ENCODE measurements around the gene JAKMIP3. TPM values are rescaled to one million over a fixed set of nuclear protein-coding genes. Genes with fewer than 3 reads are reported as not detected.

Gene JAKMIP3
- total and polyA plus RNA-seq, 2 donors (not counting 1 experiment from before 2014, with no cell fraction given): 0.17 to 0.21 TPM

DNA sequence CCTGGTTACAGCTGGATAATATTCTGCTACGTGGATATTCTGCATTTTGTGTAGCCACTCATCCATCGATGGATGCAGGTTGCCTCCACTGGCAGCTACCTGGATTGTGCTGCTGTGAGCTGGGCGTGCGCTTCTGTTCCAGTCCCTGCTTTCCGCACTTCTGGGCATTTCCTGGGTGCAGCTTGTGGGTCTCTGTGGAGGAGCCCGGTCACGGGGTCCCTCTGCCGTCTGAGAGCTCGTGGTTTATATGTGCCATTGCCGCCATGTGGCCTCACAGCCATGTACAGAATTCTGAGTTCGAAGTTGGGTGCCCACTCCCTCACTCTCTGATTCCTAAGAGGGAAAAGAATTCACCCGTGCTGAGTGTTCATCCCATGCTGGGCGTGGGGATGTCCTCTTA, 38.3 kb downstream of the JAKMIP3 start:
- Histone ChIP-seq H3K4me1 (ENCODE audit: control insufficient read depth in 2 of 2, insufficient read depth in 2 of 2, low read length in 2 of 2) (no peaks in the 10 kb centered on the region), H3K27me3 (replicated peaks in 1 of 4; ENCODE audit: control extremely low read depth in 1 of 4, control insufficient read depth in 3 of 4, insufficient read depth in 4 of 4, low read length in 3 of 4) (peaks cover 0 to 5% (median 0%) of the 10 kb centered on the region in 4 experiments), H3K4me3 (ENCODE audit: control extremely low read depth in 1 of 5, extremely low read depth in 1 of 5, insufficient read depth in 1 of 5, low read depth in 2 of 5, low read length in 4 of 5) (no peak overlapping the region), H3K79me2 (ENCODE audit: control insufficient read depth, insufficient read depth, low read length) (no peaks in the 10 kb centered on the region), H3K4me2 (replicated peaks; ENCODE audit: low read depth, low read length, poor library complexity, severe bottlenecking) (no peak overlapping the region), H3K9me3 (ENCODE audit: control extremely low read depth in 1 of 3, control insufficient read depth in 2 of 3, insufficient read depth in 1 of 3, low read length in 2 of 3) (peaks cover 0 to 9% (median 0%) of the 10 kb centered on the region in 3 donors), H3K27ac (ENCODE audit: low read length in 2 of 2) (no peak overlapping the region), H2AFZ (ENCODE audit: insufficient read depth, low read depth, low read length, poor library complexity, severe bottlenecking) (no peak overlapping the region), H3K36me3 (replicated peaks in 1 of 2; ENCODE audit: control extremely low read depth in 1 of 2, control insufficient read depth in 1 of 2, extremely low read depth in 1 of 2, insufficient read depth in 2 of 2, low read length in 1 of 2) (no peaks in the 10 kb centered on the region), H3K9ac (ENCODE audit: low read length) (no peak overlapping the region), H4K20me1 (ENCODE audit: control insufficient read depth, insufficient read depth, low read length, poor library complexity, severe bottlenecking) (no peaks in the 10 kb centered on the region)
- no peaks in the 10 kb centered on the region for H3K9me3 Mint-ChIP-seq (ENCODE audit: insufficient read depth)
- ChIA-PET CTCF (no interaction called here), POLR2A (no interaction called here)
- WGBS (ENCODE audit: insufficient coverage): 88% methylated on average over 12 of the region's 13 CpGs
- ATAC-seq (ENCODE audit: low read depth): no peak
- intact Hi-C loops (cut with micrococcal nuclease): no loop called here
- TF ChIP-seq, protein P1, sequence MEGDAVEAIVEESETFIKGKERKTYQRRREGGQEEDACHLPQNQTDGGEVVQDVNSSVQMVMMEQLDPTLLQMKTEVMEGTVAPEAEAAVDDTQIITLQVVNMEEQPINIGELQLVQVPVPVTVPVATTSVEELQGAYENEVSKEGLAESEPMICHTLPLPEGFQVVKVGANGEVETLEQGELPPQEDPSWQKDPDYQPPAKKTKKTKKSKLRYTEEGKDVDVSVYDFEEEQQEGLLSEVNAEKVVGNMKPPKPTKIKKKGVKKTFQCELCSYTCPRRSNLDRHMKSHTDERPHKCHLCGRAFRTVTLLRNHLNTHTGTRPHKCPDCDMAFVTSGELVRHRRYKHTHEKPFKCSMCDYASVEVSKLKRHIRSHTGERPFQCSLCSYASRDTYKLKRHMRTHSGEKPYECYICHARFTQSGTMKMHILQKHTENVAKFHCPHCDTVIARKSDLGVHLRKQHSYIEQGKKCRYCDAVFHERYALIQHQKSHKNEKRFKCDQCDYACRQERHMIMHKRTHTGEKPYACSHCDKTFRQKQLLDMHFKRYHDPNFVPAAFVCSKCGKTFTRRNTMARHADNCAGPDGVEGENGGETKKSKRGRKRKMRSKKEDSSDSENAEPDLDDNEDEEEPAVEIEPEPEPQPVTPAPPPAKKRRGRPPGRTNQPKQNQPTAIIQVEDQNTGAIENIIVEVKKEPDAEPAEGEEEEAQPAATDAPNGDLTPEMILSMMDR (IDR thresholded peaks at IDR 0.05): no peak
- no peak for TF ChIP-seq EZH2 (IDR thresholded peaks at IDR 0.05; ENCODE audit: borderline replicate concordance, insufficient read depth, low read depth, low read length, poor library complexity, severe bottlenecking)
- no peak overlapping the region for H3K4me3 Mint-ChIP-seq
- DNase-seq: no peak
- peaks cover 14% of the 10 kb centered on the region for H3K27me3 Mint-ChIP-seq
- H3K4me1 Mint-ChIP-seq: no peaks in the 10 kb centered on the region
- no peak overlapping the region for H3K27ac Mint-ChIP-seq

DNA sequence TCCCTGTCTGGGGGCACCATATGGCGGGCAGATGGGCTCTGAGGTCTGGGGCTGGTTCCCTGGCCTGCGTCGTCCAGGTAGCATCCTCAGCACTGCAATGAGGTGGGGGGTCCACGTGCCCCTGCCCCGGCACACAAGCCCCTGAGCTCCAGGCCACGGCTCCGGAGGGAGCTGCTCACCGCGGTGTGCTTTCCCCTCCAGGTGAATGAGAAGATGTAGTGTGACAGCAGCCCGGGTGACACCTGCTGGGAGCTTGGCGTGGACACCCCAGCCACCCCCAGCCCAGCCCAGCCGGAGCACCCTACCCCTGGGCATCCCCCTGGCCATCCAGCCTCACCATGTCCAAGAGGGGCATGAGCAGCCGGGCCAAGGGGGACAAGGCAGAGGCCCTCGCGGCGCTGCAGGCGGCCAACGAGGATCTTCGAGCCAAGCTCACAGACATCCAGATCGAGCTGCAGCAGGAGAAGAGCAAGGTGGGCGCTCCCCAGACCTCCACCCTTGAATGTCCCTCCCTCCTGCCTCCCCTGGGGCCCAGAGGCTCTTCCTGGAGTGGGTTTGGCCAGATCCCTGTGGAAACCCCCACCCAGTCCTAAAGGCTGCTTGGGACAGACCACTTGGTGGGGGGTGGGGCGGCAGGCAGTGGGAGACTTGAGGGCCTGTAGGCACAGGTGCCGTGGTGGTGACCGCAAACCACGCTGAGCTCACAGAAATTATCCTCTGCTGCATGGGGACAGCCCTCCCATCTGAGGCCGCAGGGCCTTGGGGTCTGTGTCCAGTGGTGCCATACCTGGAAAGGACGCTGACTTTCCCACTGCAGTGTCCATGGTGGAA, 38.9 kb downstream of the JAKMIP3 start:
- Histone ChIP-seq H3K27me3 (replicated peaks in 1 of 4; ENCODE audit: control extremely low read depth in 1 of 4, control insufficient read depth in 3 of 4, insufficient read depth in 4 of 4, low read length in 3 of 4) (peaks cover 0 to 5% (median 0%) of the 10 kb centered on the region in 4 experiments), H4K20me1 (ENCODE audit: control insufficient read depth, insufficient read depth, low read length, poor library complexity, severe bottlenecking) (no peaks in the 10 kb centered on the region), H3K4me3 (ENCODE audit: control extremely low read depth in 1 of 5, extremely low read depth in 1 of 5, insufficient read depth in 1 of 5, low read depth in 2 of 5, low read length in 4 of 5) (no peak overlapping the region), H3K79me2 (ENCODE audit: control insufficient read depth, insufficient read depth, low read length) (no peaks in the 10 kb centered on the region), H2AFZ (ENCODE audit: insufficient read depth, low read depth, low read length, poor library complexity, severe bottlenecking) (no peak overlapping the region), H3K4me2 (replicated peaks; ENCODE audit: low read depth, low read length, poor library complexity, severe bottlenecking) (no peak overlapping the region), H3K9ac (ENCODE audit: low read length) (no peak overlapping the region), H3K36me3 (replicated peaks in 1 of 2; ENCODE audit: control extremely low read depth in 1 of 2, control insufficient read depth in 1 of 2, extremely low read depth in 1 of 2, insufficient read depth in 2 of 2, low read length in 1 of 2) (no peaks in the 10 kb centered on the region), H3K4me1 (ENCODE audit: control insufficient read depth in 2 of 2, insufficient read depth in 2 of 2, low read length in 2 of 2) (no peaks in the 10 kb centered on the region), H3K27ac (ENCODE audit: low read length in 2 of 2) (no peak overlapping the region), H3K9me3 (ENCODE audit: control extremely low read depth in 1 of 3, control insufficient read depth in 2 of 3, insufficient read depth in 1 of 3, low read length in 2 of 3) (peaks cover 0 to 9% (median 0%) of the 10 kb centered on the region in 3 donors)
- 87% methylated on average over 24 of the region's 27 CpGs for WGBS (ENCODE audit: insufficient coverage)
- DNase-seq (no peak), ATAC-seq (ENCODE audit: low read depth) (no peak)
- Mint-ChIP-seq H3K4me3 (no peak overlapping the region), H3K9me3 (ENCODE audit: insufficient read depth) (no peaks in the 10 kb centered on the region), H3K27me3 (peaks cover 14% of the 10 kb centered on the region), H3K4me1 (no peaks in the 10 kb centered on the region), H3K27ac (no peak overlapping the region)
- ChIA-PET CTCF (no interaction called here), POLR2A (no interaction called here)
- TF ChIP-seq EZH2 (IDR thresholded peaks at IDR 0.05; ENCODE audit: borderline replicate concordance, insufficient read depth, low read depth, low read length, poor library complexity, severe bottlenecking): no peak
- TF ChIP-seq, protein P1 (IDR thresholded peaks at IDR 0.05): no peak
- intact Hi-C loops (cut with micrococcal nuclease): no loop called here
